ENCODE measurements around the gene CCNC. TPM values are rescaled to one million over a fixed set of nuclear protein-coding genes. Genes with fewer than 3 reads are reported as not detected.

CCNC gene
- total and polyA plus RNA-seq, 2 of the 13 experiments (the other 11 are each of a cell fraction or from before 2014, with no cell fraction given) = 69.6 to 141 TPM

- TF ChIP-seq IRF2 (CRISPR knock-in tag; IDR thresholded peaks at IDR 0.05) (peak; percentile 62; the same call in 1 of the 2 replicates), RFX3 (CRISPR knock-in tag; IDR thresholded peaks at IDR 0.05) (no peak), CCAR2 (optimal IDR thresholded peaks at IDR 0.05; ENCODE audit: low read depth, low read length) (no peak), SMAD3 (CRISPR knock-in tag; IDR thresholded peaks at IDR 0.05) (no peak; the same call in none of the 2 replicates), HNF4A (CRISPR knock-in tag; IDR thresholded peaks at IDR 0.05) (no peak), SAP130 (CRISPR knock-in tag; IDR thresholded peaks at IDR 0.05; ENCODE audit: low read depth) (peak; percentile 54), RAD21 (CRISPR knock-in tag; IDR thresholded peaks at IDR 0.05) (0 out of 2 replicates have a peak, but pooled peaks have one; percentile 9), TEAD2 (CRISPR knock-in tag; IDR thresholded peaks at IDR 0.05) (no peak), NFRKB (IDR thresholded peaks at IDR 0.05) (no peak), ZNF574 (CRISPR knock-in tag; IDR thresholded peaks at IDR 0.05) (peak; percentile 78), E2F5 (CRISPR knock-in tag; conservative IDR thresholded peaks at IDR 0.05) (0 out of 2 replicates have a peak, but pooled peaks have one; percentile 38), ZBTB39 (CRISPR knock-in tag; IDR thresholded peaks at IDR 0.05) (no peak), LBX2 (CRISPR knock-in tag; IDR thresholded peaks at IDR 0.05; ENCODE audit: borderline replicate concordance) (no peak), ATF3 (CRISPR knock-in tag; IDR thresholded peaks at IDR 0.05) (no peak; the same call in 1 of the 2 replicates), LCORL (IDR thresholded peaks at IDR 0.05) (no peak), LCORL (CRISPR knock-in tag; IDR thresholded peaks at IDR 0.05) (no peak), CEBPZ (IDR thresholded peaks at IDR 0.05; ENCODE audit: low read length) (no peak), ZFP1 (CRISPR knock-in tag; IDR thresholded peaks at IDR 0.05) (peak; percentile 55; the same call in 1 of the 2 replicates), ZNF619 (CRISPR knock-in tag; IDR thresholded peaks at IDR 0.05) (no peak), ZNF570 (CRISPR knock-in tag; IDR thresholded peaks at IDR 0.05; ENCODE audit: borderline replicate concordance) (no peak), GLI4 (CRISPR knock-in tag; IDR thresholded peaks at IDR 0.05; ENCODE audit: borderline replicate concordance) (no peak; the same call in 1 of the 2 replicates)
Observed at GRCh38 chr6:99520855-99521632, 47.4 kb downstream of the CCNC start (continued).
